Activated CD8-positive, alpha-beta T cell treated with anti-CD3 and anti-CD28 coated beads for 36 hours (primary cell): ENCODE results near the gene VWCE. TPM values are rescaled to one million over a fixed set of nuclear protein-coding genes. Genes with fewer than 3 reads are reported as not detected.

Experiments
- ATAC-seq: fragments of 200-7000 bp; cut with Tn5 transposase; one replicate; pipeline ENCODE4 v1.10.0; 2021; ENCODE audit warnings: mild to moderate bottlenecking, moderate library complexity
- CTCF ChIA-PET: fragments of 350-600 bp; sonication (Branson Sonifier 250); formaldehyde crosslinking; loops from one replicate; lab custom pipeline; 2021; ENCODE audit warnings: antibody characterized with exemption; lab: Charles Lee
- POLR2A ChIA-PET: fragments of 350-600 bp; sonication (Branson Sonifier 250); formaldehyde crosslinking; loops from one replicate; lab custom pipeline; 2021; ENCODE audit warnings: antibody characterized with exemption; lab: Charles Lee
- DNase-seq: peaks from one replicate; pipeline ENCODE4 v3.0.0-alpha.2; 2020
- H3K27ac Mint-ChIP-seq: one replicate; pipeline ENCODE4 v1.8.0; 2021; ENCODE audit warnings: mild to moderate bottlenecking, mixed read lengths
- H3K27me3 Mint-ChIP-seq: one replicate; pipeline ENCODE4 v1.8.0; 2021; ENCODE audit warnings: mixed read lengths
- H3K36me3 Mint-ChIP-seq: one replicate; pipeline ENCODE4 v1.8.0; 2021; ENCODE audit warnings: low read depth, mixed read lengths
- H3K4me1 Mint-ChIP-seq: one replicate; pipeline ENCODE4 v1.8.0; 2021; ENCODE audit warnings: low read depth, mixed read lengths
- H3K4me3 Mint-ChIP-seq: one replicate; pipeline ENCODE4 v1.8.0; 2021; ENCODE audit warnings: mild to moderate bottlenecking, moderate library complexity, mixed read lengths
- H3K9me3 Mint-ChIP-seq: one replicate; pipeline ENCODE4 v1.8.0; 2021; ENCODE audit warnings: mixed read lengths
- intact Hi-C: fragments of 100-400 bp; cut with micrococcal nuclease; formaldehyde crosslinking; loops from one replicate; pipeline ENCODE4 v1.10.0; 2022
- total RNA-seq, 2 experiments: library from RNA; stranded (reverse); gene quantifications; one replicate each; pipeline ENCODE4 v1.2.3, GENCODE V29; 2021
- TF ChIP-seq, protein P1 (sequence below): fragments of 200-600 bp; IDR thresholded peaks from one replicate; pipeline ENCODE4 v1.8.0; 2022; ENCODE audit warnings: antibody characterized with exemption, mild to moderate bottlenecking

Gene VWCE
- total RNA-seq, 2 experiments from 2014 or later = 23.3 to 25.8 TPM

- DNase-seq (no peak), ATAC-seq (no peak)
- Mint-ChIP-seq H3K27me3 (no peaks in the 10 kb centered on the region), H3K4me3 (no peak overlapping the region), H3K36me3 (peaks cover 16% of the 10 kb centered on the region), H3K27ac (no peak overlapping the region), H3K4me1 (no peaks in the 10 kb centered on the region), H3K9me3 (no peaks in the 10 kb centered on the region)
- intact Hi-C loops = no loop called here
- CTCF ChIA-PET = interaction anchor here (1.3 to 2.2 kb wide), 3 partner anchors 11 to 181 kb away, joined by 4 to 11 read pairs (median 8); no protein-coding TSS in a partner anchor
- TF ChIP-seq, protein P1, sequence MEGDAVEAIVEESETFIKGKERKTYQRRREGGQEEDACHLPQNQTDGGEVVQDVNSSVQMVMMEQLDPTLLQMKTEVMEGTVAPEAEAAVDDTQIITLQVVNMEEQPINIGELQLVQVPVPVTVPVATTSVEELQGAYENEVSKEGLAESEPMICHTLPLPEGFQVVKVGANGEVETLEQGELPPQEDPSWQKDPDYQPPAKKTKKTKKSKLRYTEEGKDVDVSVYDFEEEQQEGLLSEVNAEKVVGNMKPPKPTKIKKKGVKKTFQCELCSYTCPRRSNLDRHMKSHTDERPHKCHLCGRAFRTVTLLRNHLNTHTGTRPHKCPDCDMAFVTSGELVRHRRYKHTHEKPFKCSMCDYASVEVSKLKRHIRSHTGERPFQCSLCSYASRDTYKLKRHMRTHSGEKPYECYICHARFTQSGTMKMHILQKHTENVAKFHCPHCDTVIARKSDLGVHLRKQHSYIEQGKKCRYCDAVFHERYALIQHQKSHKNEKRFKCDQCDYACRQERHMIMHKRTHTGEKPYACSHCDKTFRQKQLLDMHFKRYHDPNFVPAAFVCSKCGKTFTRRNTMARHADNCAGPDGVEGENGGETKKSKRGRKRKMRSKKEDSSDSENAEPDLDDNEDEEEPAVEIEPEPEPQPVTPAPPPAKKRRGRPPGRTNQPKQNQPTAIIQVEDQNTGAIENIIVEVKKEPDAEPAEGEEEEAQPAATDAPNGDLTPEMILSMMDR = no peak
- POLR2A ChIA-PET = interaction anchor here (1.0 kb wide), 1 partner anchor 49 kb away, joined by 3 read pairs; no protein-coding TSS in a partner anchor
These were observed 29.8 kb downstream of the VWCE start for GRCh38 chr11:61265357-61265756.

DNA sequence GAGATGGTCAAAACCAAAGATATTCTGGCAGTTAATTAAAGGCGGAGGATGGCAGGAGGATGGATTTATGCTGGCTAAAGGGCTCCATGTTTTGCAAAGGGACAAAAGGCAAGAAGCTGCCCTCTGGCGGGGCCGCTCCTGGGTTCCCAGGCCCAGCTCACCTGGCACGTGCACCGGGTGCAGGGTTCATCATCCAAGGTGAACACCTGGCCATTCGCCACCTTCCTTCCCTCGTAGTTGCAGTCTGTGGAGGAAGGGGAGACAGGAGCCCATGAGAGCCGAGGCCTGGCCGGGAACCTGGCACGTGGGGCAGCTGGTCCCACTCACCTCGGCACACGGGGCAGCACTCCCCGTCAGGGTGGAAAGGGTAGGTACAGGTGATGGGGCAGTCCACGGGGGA lies 30.3 kb downstream of the VWCE start:
- no peak for ATAC-seq
- Mint-ChIP-seq H3K27me3 (no peaks in the 10 kb centered on the region), H3K4me1 (no peaks in the 10 kb centered on the region), H3K4me3 (no peak overlapping the region), H3K36me3 (peaks cover 17% of the 10 kb centered on the region), H3K27ac (no peak overlapping the region), H3K9me3 (no peaks in the 10 kb centered on the region)
- no peak for DNase-seq
- intact Hi-C loops = no loop called here
- TF ChIP-seq, protein P1 = no peak
- CTCF ChIA-PET = interaction anchor here (1.3 kb wide), 1 partner anchor 10 kb away, joined by 8 read pairs; no protein-coding TSS in a partner anchor
- POLR2A ChIA-PET = interaction anchor here (1.0 kb wide), 1 partner anchor 49 kb away, joined by 3 read pairs; no protein-coding TSS in a partner anchor

DNA sequence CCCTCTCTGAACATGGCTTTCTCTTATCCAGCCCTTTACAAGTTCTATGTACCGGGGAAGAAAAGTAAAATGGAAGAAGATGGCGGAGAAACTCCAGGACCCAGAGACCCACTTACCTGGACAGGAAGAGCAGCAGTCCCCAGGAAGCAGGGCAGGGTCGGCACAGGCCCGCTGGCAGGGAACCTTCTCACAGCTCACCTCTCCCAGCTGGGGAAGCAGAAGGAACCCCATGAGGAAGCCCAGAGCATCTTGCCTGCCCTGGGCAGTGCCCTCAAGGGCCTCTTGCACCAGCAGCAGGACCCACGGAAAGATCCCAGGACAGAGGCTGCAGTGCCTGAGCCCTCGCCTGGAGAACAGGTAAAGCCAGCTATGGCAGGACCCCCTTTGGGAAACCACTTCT lies 30.7 kb downstream of the VWCE start:
- H3K9me3 Mint-ChIP-seq = no peaks in the 10 kb centered on the region
- intact Hi-C loops = no loop called here
- ChIA-PET CTCF (interaction anchor here (0.7 to 1.3 kb wide), 2 partner anchors 10 to 303 kb away, joined by 3 to 8 read pairs; no protein-coding TSS in a partner anchor), POLR2A (interaction anchor here (1.0 kb wide), 1 partner anchor 50 kb away, joined by 3 read pairs; no protein-coding TSS in a partner anchor)
- no peaks in the 10 kb centered on the region for H3K27me3 Mint-ChIP-seq
- no peak overlapping the region for H3K4me3 Mint-ChIP-seq
- peaks cover 21% of the 10 kb centered on the region for H3K36me3 Mint-ChIP-seq
- DNase-seq (no peak), ATAC-seq (no peak)
- TF ChIP-seq, protein P1 = no peak
- H3K4me1 Mint-ChIP-seq = no peaks in the 10 kb centered on the region
- H3K27ac Mint-ChIP-seq = no peak overlapping the region

- Mint-ChIP-seq H3K4me3 (no peak overlapping the region), H3K4me1 (no peaks in the 10 kb centered on the region), H3K36me3 (peaks cover 17% of the 10 kb centered on the region), H3K9me3 (no peaks in the 10 kb centered on the region), H3K27me3 (no peaks in the 10 kb centered on the region), H3K27ac (no peak overlapping the region)
- ChIA-PET POLR2A (interaction anchor here (0.7 kb wide), 1 partner anchor 14 kb away, joined by 4 read pairs; no protein-coding TSS in a partner anchor), CTCF (interaction anchor here (1.1 kb wide), 2 partner anchors 37 to 126 kb away, joined by 3 to 4 read pairs; no protein-coding TSS in a partner anchor)
- TF ChIP-seq, protein P1 = no peak
- ATAC-seq (no peak), DNase-seq (no peak)
- intact Hi-C loops = loop anchor here (10.0 kb wide), 1 partner anchor 125 kb away; no protein-coding TSS in a partner anchor
These were observed 35.8 kb downstream of the VWCE start for GRCh38 chr11:61259363-61259762.

GRCh38 chr11:61258546-61258945 lies 36.6 kb downstream of the VWCE start:
- DNase-seq (no peak), ATAC-seq (no peak)
- H3K27ac Mint-ChIP-seq = no peak overlapping the region
- peaks cover 14% of the 10 kb centered on the region for H3K36me3 Mint-ChIP-seq
- no peaks in the 10 kb centered on the region for H3K9me3 Mint-ChIP-seq
- no peak overlapping the region for H3K4me3 Mint-ChIP-seq
- H3K4me1 Mint-ChIP-seq = no peaks in the 10 kb centered on the region
- TF ChIP-seq, protein P1 = no peak
- POLR2A ChIA-PET = no interaction called here
- intact Hi-C loops = loop anchor here (10.0 kb wide), 1 partner anchor 126 kb away; no protein-coding TSS in a partner anchor
- no peaks in the 10 kb centered on the region for H3K27me3 Mint-ChIP-seq
- CTCF ChIA-PET = interaction anchor here (1.1 kb wide), 1 partner anchor 38 kb away, joined by 3 read pairs; no protein-coding TSS in a partner anchor
